HG03060 (cell line): Measurements from ENCODE around the gene PNPO.

Experiments used
- ATAC-seq: cut with Tn5 transposase; IDR thresholded peaks from one replicate; pipeline ENCODE4 v1.9.1; 2021; ENCODE audit warnings: low read depth, moderate number of reproducible peaks; ENCODE audit not compliant: unreplicated experiment

PNPO gene

DNA sequence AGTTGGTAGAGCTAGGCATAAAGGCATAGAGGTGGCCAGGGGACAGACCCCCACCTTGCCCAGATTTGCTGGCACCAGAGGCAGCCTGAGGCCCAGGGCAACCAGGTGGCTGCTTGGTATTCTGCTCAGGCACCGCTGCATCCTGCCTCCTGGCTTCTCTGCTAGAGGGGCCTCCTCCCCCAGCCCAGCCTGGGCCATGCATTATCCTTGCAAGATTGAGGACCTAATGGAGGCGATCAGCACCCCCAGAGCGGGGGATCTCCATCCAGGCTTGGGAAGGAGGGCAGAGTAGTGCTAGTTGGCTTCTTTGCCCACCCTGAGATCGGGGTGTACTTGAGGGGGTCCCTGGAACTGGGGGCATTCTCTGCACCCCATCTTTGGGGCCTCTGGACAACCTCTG, 53.4 kb downstream of the PNPO start:
- ATAC-seq = no peak

- no peak for ATAC-seq
These were observed 54.0 kb downstream of the PNPO start for GRCh38 chr17:47995241-47995935.

DNA sequence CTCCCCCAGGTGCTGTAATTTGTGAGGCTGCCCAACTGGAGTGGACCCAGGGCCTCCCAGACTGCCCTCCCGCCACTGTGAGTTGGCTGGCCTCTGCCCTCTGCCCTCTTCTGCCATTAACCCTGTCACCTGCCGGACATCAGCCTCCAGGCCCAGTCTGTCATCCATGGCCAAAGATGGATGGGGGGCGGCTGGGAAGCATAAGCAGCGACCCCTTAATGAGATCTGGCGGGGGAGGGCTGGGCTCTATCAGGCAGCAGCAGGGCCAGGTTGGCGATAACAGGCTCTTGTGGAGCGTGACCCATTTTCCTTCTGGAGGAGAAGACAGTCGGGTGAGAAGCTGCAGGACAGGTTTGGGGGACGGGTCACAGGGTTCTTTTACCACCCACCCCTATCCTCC, 54.8 kb downstream of the PNPO start:
- no peak for ATAC-seq

DNA sequence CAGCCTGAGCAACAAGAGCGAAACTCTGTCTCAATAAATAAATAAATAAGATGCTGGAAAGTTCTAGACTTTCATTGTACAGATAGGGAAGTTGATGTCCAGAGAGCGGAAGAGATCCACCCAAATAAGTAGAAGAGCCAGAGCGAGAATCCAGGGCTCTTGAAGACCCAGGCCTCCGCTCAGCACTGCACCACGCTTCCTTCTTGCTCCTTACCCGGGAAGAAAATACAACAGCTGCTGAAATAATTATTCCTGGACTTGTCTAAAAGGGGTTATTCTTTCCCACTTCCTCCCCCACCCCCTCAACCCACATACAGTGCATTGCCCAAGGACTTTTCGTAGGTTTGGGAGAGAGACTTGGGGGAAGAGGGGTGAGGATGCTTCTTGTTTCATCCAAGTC, 56.2 kb downstream of the PNPO start:
- ATAC-seq = no peak

DNA sequence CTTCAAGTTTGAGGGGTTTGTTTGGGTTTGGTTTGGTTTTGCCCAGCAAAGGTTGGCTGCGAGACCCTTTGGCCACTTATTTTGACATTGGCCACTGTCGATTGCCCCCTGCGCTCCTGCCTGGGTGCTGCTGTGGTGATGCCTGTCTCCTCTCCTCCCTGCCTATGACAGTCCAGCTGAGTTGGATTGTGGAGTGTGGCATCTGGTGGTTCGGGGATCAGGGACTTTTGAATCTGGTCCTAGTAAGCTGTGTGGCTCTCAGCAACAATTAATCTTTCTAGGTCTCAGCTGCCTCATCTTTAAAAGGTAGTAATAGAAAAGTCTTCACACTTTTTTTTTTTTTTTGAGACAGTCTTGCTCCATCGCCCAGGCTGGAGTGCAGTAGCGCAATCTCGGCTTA, 56.7 kb downstream of the PNPO start:
- ATAC-seq = no peak
